Lower leg skin (tissue), 3 donors: ENCODE data around the gene EEF1AKMT1.

ENCODE experiments used
- CTCF ChIP-seq, 3 donors: fragments of 450-650 bp; IDR thresholded peaks; one replicate each; pipeline ENCODE4 v1.5.1; 2016; ENCODE audit warnings: antibody characterized with exemption in 3 of 3, mild to moderate bottlenecking in 3 of 3, moderate library complexity in 2 of 3
- POLR2A ChIP-seq, 2 donors: fragments of 450-650 bp; IDR thresholded peaks; one replicate each; pipeline ENCODE4 v1.6.1; 2016 to 2017; ENCODE audit warnings: antibody characterized with exemption in 2 of 2, mild to moderate bottlenecking in 1 of 2, moderate library complexity in 1 of 2

GRCh38 chr13:20684041-20684440 is 89.7 kb downstream of the EEF1AKMT1 start:
- no peak for TF ChIP-seq CTCF (IDR thresholded peaks at IDR 0.05)
- no peak for TF ChIP-seq POLR2A (IDR thresholded peaks at IDR 0.05)
